Ectodermal cell (in vitro differentiated cells): ENCODE results near the gene SRRT.
"Not testable (repeated sequence)": the region's sequence is repeated elsewhere in the genome, so short reads cannot be mapped to it uniquely, and the experiment has no call there.

Experiments used
- H3K27ac ChIP-seq: 2 replicates; pipeline ENCODE4 v1.7.0; 2013; ENCODE audit warnings: mild to moderate bottlenecking, low read depth, low read length; ENCODE audit not compliant: insufficient read depth, poor library complexity, severe bottlenecking
- H3K27me3 ChIP-seq: 2 replicates; pipeline ENCODE4 v1.7.0; 2013; ENCODE audit warnings: mild to moderate bottlenecking, low read length; ENCODE audit not compliant: insufficient read depth, control insufficient read depth, poor library complexity, severe bottlenecking
- H3K36me3 ChIP-seq: one replicate; pipeline ENCODE4 v1.7.0; 2013; ENCODE audit warnings: low read length; ENCODE audit not compliant: control insufficient read depth, insufficient read depth
- H3K4me1 ChIP-seq: one replicate; pipeline ENCODE4 v1.7.0; 2013; ENCODE audit warnings: low read length; ENCODE audit not compliant: control insufficient read depth, insufficient read depth
- H3K4me3 ChIP-seq: 2 replicates; pipeline ENCODE4 v1.7.0; 2013; ENCODE audit warnings: low read depth, low read length, control low read depth; ENCODE audit not compliant: insufficient read depth
- H3K9me3 ChIP-seq: 2 replicates; pipeline ENCODE4 v1.7.0; 2013; ENCODE audit warnings: mild to moderate bottlenecking, low read length, moderate library complexity; ENCODE audit not compliant: control insufficient read depth
- WGBS, 2 experiments: methylation state at CpG; one replicate each; pipeline ENCODE4 v1.1.7; 2013; ENCODE audit warnings: missing lambda C conversion rate in 2 of 2; 5-methylcytosine and 5-hydroxymethylcytosine counted together

Gene SRRT

GRCh38 chr7:100914208-100914878 lies 39.4 kb downstream of the SRRT start:
- Histone ChIP-seq H3K4me1 (no peaks in the 10 kb centered on the region), H3K4me3 (no peak overlapping the region), H3K9me3 (no peaks in the 10 kb centered on the region), H3K36me3 (no peaks in the 10 kb centered on the region), H3K27ac (no peak overlapping the region), H3K27me3 (no peaks in the 10 kb centered on the region)
- WGBS, 2 experiments, result 87 to 90% methylated on average over 13 to 14 of the region's 15 CpGs

DNA sequence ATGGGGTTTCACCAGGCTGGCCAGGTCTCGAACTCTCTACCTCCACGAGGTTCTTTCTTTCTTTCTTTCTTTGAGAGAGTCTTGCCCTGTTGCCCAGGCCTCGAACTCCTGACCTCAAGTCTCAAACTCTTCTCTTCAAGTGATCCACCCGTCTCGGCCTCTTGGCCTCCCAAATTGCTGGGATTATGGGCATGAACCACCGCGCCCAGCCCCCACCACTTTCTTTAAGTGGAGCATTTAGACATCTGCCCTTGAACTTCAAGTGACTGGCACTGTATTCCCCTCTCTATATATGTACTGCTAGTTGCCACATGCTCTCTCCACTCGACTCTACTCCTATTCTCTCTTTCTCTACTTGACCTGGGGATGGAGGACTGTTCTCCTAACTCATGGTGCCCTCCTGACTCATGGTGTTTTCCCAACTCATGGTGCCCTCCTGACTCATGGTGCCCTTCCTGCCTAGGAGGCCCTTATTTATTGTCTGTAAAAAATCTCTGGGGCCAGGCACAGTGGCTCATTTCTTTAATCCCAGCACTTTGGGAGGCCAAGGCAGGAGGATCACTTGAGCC lies 40.1 kb downstream of the SRRT start:
- WGBS, 2 experiments, result 83 to 88% methylated on average over 8 of the region's 8 CpGs
- Histone ChIP-seq H3K27me3 (no peaks in the 10 kb centered on the region), H3K9me3 (no peaks in the 10 kb centered on the region), H3K4me1 (no peaks in the 10 kb centered on the region), H3K27ac (no peak overlapping the region), H3K4me3 (no peak overlapping the region), H3K36me3 (no peaks in the 10 kb centered on the region)

DNA sequence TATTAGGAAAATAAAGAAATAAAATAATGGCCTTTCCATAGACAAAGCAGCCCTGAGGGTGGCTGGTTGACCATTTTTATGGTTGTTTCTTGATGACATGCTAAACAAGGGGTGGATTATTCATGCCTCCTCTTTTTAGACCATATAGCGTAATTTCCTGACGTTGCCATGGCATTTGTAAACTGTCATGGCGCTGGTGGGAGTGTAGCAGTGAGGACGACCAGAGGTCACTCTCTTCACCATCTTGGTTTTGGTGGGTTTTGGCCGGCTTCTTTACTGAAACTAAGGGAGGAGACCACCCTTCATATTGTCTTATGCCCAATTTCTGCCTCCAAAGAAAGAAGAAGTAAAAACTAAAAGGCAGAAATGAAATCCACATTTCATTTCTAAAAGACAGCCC lies 44.4 kb downstream of the SRRT start:
- not testable (repeated sequence) for H3K9me3 ChIP-seq

GRCh38 chr7:100919779-100920437 lies 45.0 kb downstream of the SRRT start:
- 92% methylated on average over 9 of the region's 9 CpGs for WGBS, 2 experiments
- H3K4me1 ChIP-seq, result not testable (repeated sequence)

More for the DNA sequence above, 44.4 kb downstream of the SRRT start:
- not testable (repeated sequence) for H3K4me1 ChIP-seq, H3K4me3 ChIP-seq, H3K27me3 ChIP-seq, H3K27ac ChIP-seq, H3K36me3 ChIP-seq
- WGBS, 2 experiments, result 97 to 98% methylated on average over 5 of the region's 5 CpGs

GRCh38 chr7:100921039-100921438 lies 46.1 kb downstream of the SRRT start:
- Histone ChIP-seq H3K36me3 (no peaks in the 10 kb centered on the region), H3K27ac (no peak overlapping the region), H3K4me3 (no peak overlapping the region), H3K27me3 (no peaks in the 10 kb centered on the region), H3K9me3 (no peaks in the 10 kb centered on the region), H3K4me1 (no peaks in the 10 kb centered on the region)

More at GRCh38 chr7:100919779-100920437, 45.0 kb downstream of the SRRT start:
- H3K4me3 ChIP-seq, H3K27me3 ChIP-seq, H3K9me3 ChIP-seq, H3K27ac ChIP-seq, H3K36me3 ChIP-seq: not testable (repeated sequence)

GRCh38 chr7:100923616-100924015 lies 48.7 kb downstream of the SRRT start:
- not testable (repeated sequence) for H3K27ac ChIP-seq, H3K4me1 ChIP-seq, H3K9me3 ChIP-seq, H3K4me3 ChIP-seq, H3K27me3 ChIP-seq, H3K36me3 ChIP-seq
- WGBS, 2 experiments, result 66 to 67% methylated on average over 4 of the region's 4 CpGs

DNA sequence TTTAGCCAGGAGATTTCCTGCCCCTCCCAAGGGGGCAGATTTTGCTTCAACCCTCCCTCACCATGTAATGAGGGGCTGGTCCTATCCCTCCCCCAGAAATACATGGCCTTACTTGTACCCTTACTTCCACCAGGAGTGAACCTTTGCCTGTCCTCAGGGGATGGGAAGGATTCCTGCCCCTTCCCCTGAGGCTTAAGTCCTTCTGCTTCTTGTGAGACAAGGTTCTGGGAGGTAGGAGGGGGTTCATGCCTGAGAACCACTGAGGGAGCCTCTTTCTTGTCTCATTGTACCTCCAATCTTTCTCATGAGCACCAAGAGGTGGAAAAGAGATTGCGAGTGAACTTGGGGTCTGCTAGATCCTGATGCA lies 54.9 kb downstream of the SRRT start:
- Histone ChIP-seq H3K36me3 (no peaks in the 10 kb centered on the region), H3K27me3 (no peaks in the 10 kb centered on the region), H3K9me3 (no peaks in the 10 kb centered on the region), H3K27ac (no peak overlapping the region), H3K4me1 (no peaks in the 10 kb centered on the region), H3K4me3 (no peak overlapping the region)
- WGBS, 2 experiments, result 91 to 94% methylated on average over 1 of the region's 1 CpG

GRCh38 chr7:100933734-100934133 lies 58.8 kb downstream of the SRRT start:
- H3K4me1 ChIP-seq, result no peaks in the 10 kb centered on the region
- no peak overlapping the region for H3K4me3 ChIP-seq
- no peak overlapping the region for H3K27ac ChIP-seq
- H3K9me3 ChIP-seq, result no peaks in the 10 kb centered on the region
- H3K27me3 ChIP-seq, result no peaks in the 10 kb centered on the region
- H3K36me3 ChIP-seq, result no peaks in the 10 kb centered on the region
- WGBS, 2 experiments, result 73 to 81% methylated on average over 4 of the region's 4 CpGs

- not testable (repeated sequence) for H3K27ac ChIP-seq, H3K4me3 ChIP-seq
Measured at GRCh38 chr7:100935381-100935780, 60.5 kb downstream of the SRRT start.

GRCh38 chr7:100936167-100936566 lies 61.3 kb downstream of the SRRT start:
- H3K4me1 ChIP-seq, H3K9me3 ChIP-seq, H3K27me3 ChIP-seq, H3K27ac ChIP-seq, H3K36me3 ChIP-seq, H3K4me3 ChIP-seq: not testable (repeated sequence)
- 94 to 95% methylated on average over 7 of the region's 7 CpGs for WGBS, 2 experiments

More at GRCh38 chr7:100935381-100935780, 60.5 kb downstream of the SRRT start:
- WGBS, 2 experiments, result 89 to 100% methylated on average over 2 of the region's 2 CpGs
- not testable (repeated sequence) for H3K4me1 ChIP-seq, H3K27me3 ChIP-seq, H3K9me3 ChIP-seq, H3K36me3 ChIP-seq
